Measurements from ENCODE around the gene ENTPD6.
"Not testable (repeated sequence)": the region's sequence is repeated elsewhere in the genome, so short reads cannot be mapped to it uniquely, and the experiment has no call there.

The ENTPD6 gene

GRCh38 chr20:25230166-25230831 lies 34.8 kb downstream of the ENTPD6 start:
- no peak for TF ChIP-seq CTCF (IDR thresholded peaks at IDR 0.05; ENCODE audit: unreplicated experiment in 3 of 3)
- Mint-ChIP-seq H3K9me3 (no peaks in the 10 kb centered on the region), H3K27ac (peak overlapping the region in 1 of 3 experiments; percentile 67), H3K4me3 (no peak overlapping the region), H3K4me1 (peaks cover 35% of the 10 kb centered on the region), H3K36me3 (ENCODE audit: low read depth) (no peaks in the 10 kb centered on the region), H3K27me3 (ENCODE audit: low read depth) (no peaks in the 10 kb centered on the region)

- H3K27me3 Mint-ChIP-seq (ENCODE audit: low read depth), result peaks cover 4% of the 10 kb centered on the region
- peak overlapping the region; percentile 80 to 94 (median 84) for H3K27ac Mint-ChIP-seq
- H3K36me3 Mint-ChIP-seq (ENCODE audit: low read depth), result no peaks in the 10 kb centered on the region
- no peak for TF ChIP-seq CTCF (IDR thresholded peaks at IDR 0.05; ENCODE audit: unreplicated experiment in 3 of 3)
- no peaks in the 10 kb centered on the region for H3K9me3 Mint-ChIP-seq
- H3K4me1 Mint-ChIP-seq, result peaks cover 33% of the 10 kb centered on the region
- H3K4me3 Mint-ChIP-seq, result no peak overlapping the region
Measured at GRCh38 chr20:25233016-25233772, 37.7 kb downstream of the ENTPD6 start.

- Mint-ChIP-seq H3K4me3 (peak overlapping the region in 1 of 3 experiments; percentile 13), H3K27ac (peak overlapping the region; percentile 80 to 94 (median 84)), H3K4me1 (peaks cover 43% of the 10 kb centered on the region)
- H3K27me3 Mint-ChIP-seq (ENCODE audit: low read depth); H3K9me3 Mint-ChIP-seq; H3K36me3 Mint-ChIP-seq (ENCODE audit: low read depth): not testable (repeated sequence)
Measured at GRCh38 chr20:25234009-25234849, 38.7 kb downstream of the ENTPD6 start.

GRCh38 chr20:25236450-25237304 lies 41.2 kb downstream of the ENTPD6 start:
- Mint-ChIP-seq H3K27ac (peak overlapping the region in 1 of 3 experiments; percentile 94), H3K4me3 (no peak overlapping the region), H3K4me1 (peaks cover 46% of the 10 kb centered on the region), H3K36me3 (ENCODE audit: low read depth) (no peaks in the 10 kb centered on the region), H3K9me3 (no peaks in the 10 kb centered on the region), H3K27me3 (ENCODE audit: low read depth) (peaks cover 9% of the 10 kb centered on the region)
- no peak for TF ChIP-seq CTCF (IDR thresholded peaks at IDR 0.05; ENCODE audit: unreplicated experiment in 3 of 3)

- H3K4me1 Mint-ChIP-seq, result peaks cover 51% of the 10 kb centered on the region
- peaks cover 9% of the 10 kb centered on the region for H3K27me3 Mint-ChIP-seq (ENCODE audit: low read depth)
- H3K4me3 Mint-ChIP-seq, result no peak overlapping the region
- no peaks in the 10 kb centered on the region for H3K9me3 Mint-ChIP-seq
- no peak for TF ChIP-seq CTCF (IDR thresholded peaks at IDR 0.05; ENCODE audit: unreplicated experiment in 3 of 3)
- H3K36me3 Mint-ChIP-seq (ENCODE audit: low read depth), result no peaks in the 10 kb centered on the region
- peak overlapping the region in 2 of 3 experiments; percentile 36 to 75 for H3K27ac Mint-ChIP-seq
Measured at GRCh38 chr20:25237610-25238318, 42.3 kb downstream of the ENTPD6 start.

Data from nephron (organoid).